NCI-H748 (cell line): ENCODE data around the gene KLHL21.
"Not testable (repeated sequence)": the region's sequence is repeated elsewhere in the genome, so short reads cannot be mapped to it uniquely, and the experiment has no call there.

Experiments
- DNase-seq: peaks from one replicate; lab custom pipeline; 2025; ENCODE audit not compliant: unreplicated experiment; lab: John Stamatoyannopoulos, UW

KLHL21 gene

DNA sequence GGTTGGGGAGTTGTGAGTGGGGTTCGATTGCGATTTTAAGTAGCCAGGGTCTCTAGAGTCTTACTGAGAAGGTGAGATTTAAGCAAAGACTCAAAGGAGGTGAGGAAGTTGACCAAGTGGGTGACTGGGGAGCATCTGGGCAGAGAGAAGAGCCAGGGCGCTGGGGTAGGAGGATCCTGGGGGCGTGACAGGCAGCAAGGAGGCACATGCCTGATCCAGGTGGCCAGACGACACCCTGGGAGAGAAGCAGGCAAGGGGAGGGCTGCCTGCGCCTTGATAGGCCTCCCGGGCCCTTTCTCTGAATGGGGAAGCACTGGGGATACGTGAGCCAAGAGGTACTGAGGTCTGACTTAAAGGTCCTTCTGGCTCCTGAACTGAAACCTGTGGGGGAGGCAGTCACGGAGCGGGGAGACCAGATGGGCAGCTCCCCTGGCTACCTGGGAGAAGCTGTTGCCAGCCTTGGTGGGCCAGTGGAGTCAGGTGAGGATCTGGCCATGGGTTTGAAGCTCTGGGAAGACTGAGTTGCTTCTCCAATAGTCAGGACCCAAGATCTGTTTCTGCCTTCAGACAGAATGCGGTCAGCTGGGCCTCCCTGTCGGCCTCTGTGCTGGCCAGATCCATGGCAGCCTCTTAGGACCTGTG, 17.5 kb downstream of the KLHL21 start:
- no peak for DNase-seq

DNA sequence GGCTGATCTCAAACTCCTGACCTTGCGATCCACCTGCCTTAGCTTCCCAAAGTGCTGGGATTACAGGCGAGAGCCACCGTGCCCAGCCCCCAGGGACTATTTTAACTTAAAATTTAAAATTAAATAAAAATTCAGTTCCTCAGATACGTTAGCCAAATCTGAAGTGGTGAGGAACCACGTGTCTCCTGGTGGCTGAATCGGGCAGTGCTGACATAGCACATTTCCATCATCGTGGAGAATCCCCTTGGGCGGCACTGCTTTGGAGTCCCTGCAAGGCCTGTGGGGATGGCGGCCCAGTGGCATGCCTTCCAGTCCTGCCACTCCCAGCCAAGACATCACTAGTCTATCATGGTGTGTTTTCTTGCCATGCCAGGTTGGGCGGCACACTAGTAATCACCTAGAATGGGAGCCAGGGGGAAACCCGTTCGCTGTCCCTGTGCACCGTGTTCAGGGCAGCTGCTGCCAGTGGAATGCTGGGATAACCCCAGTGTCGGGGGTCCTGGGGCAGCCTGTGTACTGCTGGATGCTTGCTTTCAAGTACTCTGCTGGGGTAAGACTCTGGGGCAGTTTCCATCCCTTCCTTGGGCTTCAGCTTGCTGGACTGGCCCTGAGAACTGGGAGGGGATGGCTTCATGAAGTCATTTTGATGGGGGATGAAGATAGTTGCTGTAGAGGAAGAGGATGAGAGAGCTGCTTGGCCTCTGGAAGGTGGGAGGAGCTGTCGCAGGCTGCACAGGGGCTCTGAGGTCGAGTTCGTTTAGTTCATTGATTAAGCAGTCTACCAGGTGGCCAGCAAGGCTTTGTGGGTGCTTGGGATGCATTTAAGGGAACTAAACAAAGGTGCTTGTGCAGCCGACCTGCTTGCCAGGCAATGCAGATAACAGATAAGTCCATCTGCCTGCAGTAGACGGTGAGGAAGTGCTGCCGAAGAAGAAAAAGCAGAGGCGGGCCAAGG, 18.3 kb downstream of the KLHL21 start:
- DNase-seq = no peak

DNA sequence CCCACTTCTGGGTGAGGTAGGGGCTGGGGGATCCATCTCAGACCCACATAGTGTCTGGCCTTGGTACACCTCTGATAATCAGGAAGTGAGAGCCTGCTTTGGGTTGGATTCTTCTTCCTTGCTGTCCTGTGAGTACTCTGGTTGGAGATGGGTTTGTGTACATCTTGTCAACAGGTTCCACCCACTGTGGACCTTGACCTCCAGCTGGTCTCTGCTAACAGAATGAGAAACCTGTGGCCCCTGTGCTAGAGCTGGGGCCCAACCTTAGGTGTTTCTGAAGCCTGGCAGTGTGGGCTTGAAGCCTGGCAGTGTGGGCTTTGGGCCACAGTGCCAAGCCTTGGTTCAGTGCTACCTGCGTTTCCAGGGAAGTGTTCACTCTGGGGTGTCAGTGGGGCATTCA, 20.3 kb downstream of the KLHL21 start:
- no peak for DNase-seq

DNA sequence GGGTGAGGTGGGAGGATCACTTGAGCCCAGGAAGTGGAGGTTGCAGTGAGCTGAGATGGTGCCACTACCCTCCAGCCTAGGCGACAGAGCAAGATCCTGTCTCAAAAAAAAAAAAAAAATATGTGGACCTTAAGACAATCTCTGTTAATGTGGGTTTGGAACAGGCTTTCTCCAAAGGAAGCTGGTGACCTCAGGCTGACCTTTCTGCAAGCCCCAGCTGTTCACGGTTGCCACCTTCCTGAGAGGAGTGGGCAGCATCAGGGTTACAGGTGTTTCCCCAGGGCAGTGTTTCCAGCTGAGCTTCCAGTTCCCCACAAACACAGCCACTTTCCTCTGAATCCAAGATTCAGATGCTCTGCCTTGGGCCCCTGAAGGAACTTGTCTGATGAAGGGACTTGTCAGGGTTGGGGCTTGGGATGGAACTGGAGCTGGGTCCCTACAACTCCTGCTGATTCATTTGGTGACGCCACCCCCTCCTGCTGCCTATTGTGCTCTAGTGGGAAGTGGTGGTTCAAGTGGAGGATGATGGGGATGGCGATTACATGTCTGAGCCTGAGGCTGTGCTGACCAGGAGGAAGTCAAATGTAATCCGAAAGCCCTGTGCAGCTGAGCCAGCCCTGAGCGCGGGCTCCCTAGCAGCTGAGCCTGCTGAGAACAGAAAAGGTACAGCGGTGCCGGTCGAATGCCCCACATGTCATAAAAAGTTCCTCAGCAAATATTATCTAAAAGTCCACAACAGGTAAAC, 20.9 kb downstream of the KLHL21 start:
- no peak for DNase-seq

DNA sequence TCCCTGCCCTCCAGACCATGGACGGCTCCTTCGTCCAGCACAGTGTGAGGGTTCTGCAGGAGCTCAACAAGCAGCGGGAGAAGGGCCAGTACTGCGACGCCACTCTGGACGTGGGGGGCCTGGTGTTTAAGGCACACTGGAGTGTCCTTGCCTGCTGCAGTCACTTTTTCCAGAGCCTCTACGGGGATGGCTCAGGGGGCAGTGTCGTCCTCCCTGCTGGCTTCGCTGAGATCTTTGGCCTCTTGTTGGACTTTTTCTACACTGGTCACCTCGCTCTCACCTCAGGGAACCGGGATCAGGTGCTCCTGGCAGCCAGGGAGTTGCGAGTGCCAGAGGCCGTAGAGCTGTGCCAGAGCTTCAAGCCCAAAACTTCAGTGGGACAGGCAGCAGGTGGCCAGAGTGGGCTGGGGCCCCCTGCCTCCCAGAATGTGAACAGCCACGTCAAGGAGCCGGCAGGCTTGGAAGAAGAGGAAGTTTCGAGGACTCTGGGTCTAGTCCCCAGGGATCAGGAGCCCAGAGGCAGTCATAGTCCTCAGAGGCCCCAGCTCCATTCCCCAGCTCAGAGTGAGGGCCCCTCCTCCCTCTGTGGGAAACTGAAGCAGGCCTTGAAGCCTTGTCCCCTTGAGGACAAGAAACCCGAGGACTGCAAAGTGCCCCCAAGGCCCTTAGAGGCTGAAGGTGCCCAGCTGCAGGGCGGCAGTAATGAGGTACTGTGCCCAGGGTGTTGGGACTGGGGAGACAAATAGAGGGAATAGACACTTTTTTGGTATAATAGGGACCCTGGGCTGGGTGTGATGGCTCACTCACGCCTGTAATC, 21.9 kb downstream of the KLHL21 start:
- no peak for DNase-seq

DNA sequence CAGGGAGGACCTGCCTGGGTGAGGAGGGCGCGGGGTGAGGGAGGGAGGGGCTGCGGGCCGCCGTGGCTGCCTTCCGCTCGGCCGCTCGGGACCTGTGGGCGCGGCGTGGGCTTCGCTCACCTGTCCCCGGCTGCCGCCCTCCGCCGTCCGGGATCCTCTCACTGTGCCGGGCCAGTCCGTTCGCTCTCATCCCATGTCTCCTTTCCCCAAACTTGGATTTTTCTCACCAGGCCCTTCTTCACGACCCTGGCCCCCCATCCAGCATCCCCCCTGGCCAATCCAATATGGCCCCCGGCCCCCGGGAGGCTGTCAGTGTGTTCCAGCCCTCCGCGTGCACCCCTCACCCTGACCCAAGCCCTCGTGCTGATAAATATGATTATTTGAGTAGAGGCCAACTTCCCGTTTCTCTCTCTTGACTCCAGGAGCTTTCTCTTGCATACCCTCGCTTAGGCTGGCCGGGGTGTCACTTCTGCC, 22.5 kb downstream of the KLHL21 start:
- DNase-seq = no peak

DNA sequence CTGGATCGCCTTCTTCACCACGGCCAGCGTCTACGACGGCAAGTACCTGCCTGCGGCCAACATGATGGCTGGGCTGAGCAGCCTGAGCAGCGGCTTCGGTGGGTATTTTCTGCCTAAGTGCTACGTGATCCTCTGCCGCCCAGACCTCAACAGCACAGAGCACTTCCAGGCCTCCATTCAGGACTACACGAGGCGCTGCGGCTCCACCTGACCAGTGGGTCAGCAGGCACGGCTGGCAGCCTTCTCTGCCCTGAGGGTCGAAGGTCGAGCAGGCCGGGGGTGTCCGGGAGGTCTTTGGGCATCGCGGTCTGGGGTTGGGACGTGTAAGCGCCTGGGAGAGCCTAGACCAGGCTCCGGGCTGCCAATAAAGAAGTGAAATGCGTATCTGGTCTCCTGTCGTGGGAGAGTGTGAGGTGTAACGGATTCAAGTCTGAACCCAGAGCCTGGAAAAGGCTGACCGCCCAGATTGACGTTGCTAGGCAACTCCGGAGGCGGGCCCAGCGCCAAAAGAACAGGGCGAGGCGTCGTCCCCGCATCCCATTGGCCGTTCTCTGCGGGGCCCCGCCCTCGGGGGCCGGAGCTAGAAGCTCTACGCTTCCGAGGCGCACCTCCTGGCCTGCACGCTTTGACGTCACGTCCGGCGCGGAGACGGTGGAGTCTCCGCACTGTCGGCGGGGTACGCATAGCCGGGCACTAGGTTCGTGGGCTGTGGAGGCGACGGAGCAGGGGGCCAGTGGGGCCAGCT, 23.1 kb downstream of the KLHL21 start, which contains the start of gene ZBTB48:
TSS of gene ZBTB48 (plus strand) at position 621 of the 745 bp plus-strand sequence. CDS start 616 bp downstream, outside the sequence.
- DNase-seq = peak; percentile 96

DNA sequence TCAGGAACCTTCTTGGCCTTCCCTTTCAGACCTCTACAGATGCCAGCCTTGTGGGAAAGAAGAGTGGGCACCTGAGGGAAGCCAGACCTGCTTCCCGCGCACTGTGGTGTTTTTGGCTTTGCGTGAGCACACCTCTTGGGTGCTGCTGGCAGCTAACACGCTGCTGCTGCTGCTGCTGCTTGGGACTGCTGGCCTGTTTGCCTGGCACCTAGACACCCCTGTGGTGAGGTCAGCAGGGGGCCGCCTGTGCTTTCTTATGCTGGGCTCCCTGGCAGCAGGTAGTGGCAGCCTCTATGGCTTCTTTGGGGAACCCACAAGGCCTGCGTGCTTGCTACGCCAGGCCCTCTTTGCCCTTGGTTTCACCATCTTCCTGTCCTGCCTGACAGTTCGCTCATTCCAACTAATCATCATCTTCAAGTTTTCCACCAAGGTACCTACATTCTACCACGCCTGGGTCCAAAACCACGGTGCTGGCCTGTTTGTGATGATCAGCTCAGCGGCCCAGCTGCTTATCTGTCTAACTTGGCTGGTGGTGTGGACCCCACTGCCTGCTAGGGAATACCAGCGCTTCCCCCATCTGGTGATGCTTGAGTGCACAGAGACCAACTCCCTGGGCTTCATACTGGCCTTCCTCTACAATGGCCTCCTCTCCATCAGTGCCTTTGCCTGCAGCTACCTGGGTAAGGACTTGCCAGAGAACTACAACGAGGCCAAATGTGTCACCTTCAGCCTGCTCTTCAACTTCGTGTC, 23.9 kb downstream of the KLHL21 start:
- no peak for DNase-seq

DNA sequence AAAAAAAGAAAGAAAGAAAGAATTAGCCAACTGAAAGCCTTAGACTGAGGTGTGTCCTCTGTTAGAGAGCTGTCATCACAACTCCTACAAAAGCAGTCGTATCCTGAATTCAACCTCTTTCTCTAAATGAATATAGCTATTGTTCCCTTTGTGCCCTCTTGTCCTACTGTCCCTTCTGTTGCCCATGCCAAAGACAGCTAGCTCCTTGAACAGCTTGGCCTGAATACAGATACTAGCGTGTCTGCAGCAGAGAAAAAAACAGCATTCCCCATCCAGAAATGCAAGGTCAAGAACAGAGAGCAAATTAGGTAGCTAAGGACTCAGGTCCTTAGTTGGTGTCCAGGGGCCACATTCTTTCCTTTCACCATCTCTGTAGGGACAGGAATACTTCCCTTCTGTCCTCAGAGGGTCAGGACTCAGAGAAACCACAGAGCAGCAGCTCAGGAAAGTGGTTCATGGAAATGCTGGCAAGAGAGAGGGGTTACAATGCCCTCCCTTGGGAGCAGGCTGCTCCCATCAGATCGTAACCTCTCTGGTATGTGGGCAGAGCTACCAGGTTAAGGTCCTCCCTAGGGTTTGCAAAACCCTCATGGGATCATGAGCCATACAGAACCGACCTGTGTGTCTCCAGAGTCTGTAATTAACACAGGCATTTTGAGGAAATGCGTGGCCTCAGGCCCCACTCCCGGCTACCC, 24.7 kb downstream of the KLHL21 start:
- DNase-seq = no peak

DNA sequence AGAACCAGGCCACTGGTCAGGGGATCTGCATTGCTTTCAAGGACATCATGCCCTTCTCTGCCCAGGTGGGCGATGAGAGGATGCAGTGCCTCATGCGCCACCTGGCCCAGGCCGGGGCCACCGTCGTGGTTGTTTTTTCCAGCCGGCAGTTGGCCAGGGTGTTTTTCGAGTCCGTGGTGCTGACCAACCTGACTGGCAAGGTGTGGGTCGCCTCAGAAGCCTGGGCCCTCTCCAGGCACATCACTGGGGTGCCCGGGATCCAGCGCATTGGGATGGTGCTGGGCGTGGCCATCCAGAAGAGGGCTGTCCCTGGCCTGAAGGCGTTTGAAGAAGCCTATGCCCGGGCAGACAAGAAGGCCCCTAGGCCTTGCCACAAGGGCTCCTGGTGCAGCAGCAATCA, 27.9 kb downstream of the KLHL21 start:
- no peak for DNase-seq

DNA sequence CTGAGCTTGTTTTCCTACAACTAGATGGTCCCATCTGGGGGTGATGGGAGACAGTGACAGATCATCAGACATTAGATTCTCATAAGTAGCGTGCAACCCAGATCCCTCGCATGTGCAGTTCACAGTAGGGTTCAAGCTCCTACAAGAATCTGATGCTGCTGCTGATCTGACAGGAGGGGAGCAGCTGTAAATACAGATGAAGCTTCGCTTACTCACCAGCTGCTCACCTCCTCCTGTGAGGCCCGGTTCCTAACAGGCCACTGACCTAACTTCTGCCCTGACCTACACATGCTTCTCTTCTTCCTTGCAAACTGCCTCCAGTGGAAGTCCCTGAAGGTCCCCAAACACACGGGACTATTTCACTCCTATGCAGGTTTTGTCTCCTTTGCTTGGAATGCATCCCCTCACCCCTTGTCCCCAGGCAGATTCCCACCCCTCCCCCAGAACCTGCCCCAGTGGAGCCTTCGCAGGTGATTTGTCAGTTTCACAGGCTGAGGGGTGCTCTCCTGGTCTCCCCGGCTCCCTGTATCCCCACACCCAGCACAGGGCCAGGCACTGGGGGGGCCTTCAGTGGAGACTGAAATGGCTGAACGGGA, 28.5 kb downstream of the KLHL21 start:
- DNase-seq = no peak

DNA sequence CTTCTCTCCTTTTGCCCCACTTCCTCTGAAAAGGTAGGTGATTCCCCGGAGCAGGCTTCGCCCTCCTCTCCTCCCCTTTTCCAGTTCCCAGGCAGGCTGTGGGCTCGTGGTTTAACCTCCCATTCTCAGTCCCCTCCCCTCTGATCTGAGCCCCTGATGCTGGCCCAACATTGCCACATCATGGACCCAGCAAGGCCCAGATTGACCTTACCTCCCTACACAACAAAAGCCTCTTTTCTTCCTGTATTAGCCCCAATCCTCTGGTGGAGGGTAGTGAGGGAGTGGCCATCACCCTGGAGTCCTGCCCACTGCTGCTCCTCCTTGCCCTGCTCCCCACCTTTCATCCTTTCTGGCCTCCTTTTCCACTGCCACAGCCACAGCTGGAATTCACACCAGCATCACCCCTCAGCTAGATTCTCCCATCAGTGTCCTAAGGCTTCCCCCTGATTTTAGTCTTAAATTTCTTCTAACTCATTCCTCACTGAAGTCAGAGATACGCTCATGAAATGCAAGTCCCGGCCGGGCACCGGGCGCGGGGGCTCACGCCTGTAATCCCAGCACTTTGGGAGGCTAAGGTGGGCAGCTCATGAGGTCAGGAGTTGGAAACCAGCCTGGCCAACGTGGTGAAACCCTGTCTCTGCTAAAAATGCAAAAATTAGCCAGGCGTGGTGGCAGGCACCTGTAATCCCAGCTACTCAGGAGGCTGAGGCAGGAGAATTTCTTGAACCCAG, 29.9 kb downstream of the KLHL21 start:
- no peak for DNase-seq

DNA sequence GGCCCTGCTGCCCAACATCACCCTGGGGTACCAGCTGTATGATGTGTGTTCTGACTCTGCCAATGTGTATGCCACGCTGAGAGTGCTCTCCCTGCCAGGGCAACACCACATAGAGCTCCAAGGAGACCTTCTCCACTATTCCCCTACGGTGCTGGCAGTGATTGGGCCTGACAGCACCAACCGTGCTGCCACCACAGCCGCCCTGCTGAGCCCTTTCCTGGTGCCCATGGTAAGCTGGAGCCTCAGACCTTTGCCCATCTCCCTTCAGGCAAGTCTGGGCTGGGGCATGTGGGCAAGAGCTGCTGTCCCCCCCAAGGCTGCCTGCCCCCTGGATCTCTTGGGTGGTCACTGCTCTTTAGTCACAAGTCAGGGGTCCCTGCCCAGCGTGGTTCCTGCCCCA, 31.7 kb downstream of the KLHL21 start:
- no peak for DNase-seq

DNA sequence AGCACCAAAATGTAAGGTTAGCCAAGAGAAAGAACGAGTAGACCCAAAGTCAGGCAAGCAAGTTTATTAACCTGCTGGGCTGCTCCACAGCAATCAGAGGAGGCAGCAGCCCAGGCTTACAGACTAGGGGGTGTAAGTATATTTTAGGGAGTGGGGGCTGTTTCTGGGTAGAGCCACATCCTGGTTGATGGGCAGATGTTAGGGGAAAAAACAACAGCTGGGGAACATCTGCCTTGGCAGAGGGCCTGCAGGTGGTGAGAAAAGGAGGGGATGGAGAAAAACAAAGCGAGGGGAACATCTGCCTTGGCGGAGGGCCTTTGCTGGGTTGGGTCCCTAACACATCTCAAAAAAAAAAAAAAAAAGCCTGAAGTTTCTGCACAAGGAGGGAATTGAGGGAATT, 32.6 kb downstream of the KLHL21 start:
- DNase-seq = no peak

DNA sequence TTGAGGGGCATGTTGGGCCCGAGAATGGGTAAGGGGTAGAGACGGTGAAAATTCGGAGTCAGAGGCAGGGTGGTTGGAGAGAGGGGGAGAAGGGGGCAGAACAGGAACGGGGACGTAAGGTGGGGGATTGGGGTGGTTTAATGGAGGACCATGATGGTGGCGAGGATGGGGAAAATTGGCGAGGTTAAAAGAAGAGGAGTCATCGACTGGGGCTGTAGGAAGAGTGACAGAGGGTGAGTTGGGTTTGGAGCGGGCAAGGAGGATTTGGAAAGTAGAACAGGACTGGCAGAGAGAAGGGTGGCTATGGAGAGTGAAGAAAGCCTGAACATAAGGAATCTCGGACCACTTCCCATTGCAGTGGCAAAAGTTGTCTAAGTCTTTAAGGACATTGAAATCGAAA, 33.6 kb downstream of the KLHL21 start:
- DNase-seq = no peak

DNA sequence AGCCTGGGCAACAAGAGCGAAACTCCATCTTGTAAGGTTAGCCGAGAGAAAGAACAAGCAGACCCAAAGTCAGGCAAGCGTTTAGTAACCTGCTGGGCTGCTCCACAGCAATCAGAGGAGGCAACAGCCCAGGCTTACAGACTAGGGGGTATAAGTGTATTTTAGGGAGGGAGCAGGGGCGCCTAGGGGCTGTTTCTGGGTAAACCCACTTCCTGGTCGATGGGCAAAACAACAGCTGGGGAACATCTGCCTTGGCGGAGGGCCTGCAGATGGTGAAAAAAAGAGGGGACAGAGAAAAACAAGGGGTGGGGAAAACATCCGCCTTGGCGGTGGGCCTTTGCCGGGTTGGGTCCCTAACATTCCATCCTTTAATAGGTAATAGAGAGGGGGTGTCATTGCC, 42.4 kb downstream of the KLHL21 start:
- DNase-seq = no peak

DNA sequence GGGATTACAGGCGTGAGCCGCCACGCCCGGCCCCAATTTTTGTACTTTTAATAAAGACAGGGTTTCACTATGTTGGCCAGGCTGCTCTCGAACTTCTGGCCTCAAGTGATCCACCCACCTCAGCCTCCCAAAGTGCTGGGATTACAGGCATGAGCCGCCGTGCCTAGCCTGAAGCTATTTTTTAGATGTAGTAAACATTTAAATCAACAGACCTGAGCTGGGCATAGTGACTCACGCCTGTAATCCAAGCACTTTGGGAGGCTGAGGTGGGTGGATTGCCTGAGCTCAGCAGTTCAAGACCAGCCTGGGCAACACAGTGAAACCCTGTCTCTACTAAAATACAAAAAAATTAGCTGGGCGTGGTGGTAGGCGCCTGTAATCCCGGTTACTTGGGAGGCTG, 43.5 kb downstream of the KLHL21 start:
- not testable (repeated sequence) for DNase-seq

DNA sequence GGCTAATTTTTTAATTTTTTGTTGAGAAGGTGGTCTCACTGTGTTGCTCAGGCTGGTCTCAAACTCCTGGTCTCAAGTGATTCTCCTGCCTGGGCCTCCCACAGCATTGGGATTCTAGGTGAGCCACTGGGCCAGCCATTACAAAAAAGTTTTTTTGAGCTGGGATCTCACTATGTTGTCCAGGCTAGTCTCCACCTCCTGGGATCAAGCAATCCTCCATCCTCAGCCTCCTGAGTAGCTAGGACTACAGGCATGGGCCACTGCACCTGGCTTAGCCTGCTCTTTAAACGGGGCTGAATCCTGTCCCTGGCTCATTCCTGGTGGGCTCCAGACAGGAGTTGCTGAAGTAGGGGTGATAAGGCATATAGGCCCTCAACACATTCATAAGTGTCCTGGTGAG, 45.1 kb downstream of the KLHL21 start:
- no peak for DNase-seq
